GM12872 (cell line): ENCODE data around the gene LYST.

Source experiments
- TF ChIP-seq, protein P1 (sequence below): IDR thresholded peaks from 3 replicates; pipeline ENCODE4 v1.5.1; 2011; ENCODE audit warnings: low read depth, mild to moderate bottlenecking, low read length, moderate library complexity; ENCODE audit not compliant: insufficient read depth

The LYST gene

DNA sequence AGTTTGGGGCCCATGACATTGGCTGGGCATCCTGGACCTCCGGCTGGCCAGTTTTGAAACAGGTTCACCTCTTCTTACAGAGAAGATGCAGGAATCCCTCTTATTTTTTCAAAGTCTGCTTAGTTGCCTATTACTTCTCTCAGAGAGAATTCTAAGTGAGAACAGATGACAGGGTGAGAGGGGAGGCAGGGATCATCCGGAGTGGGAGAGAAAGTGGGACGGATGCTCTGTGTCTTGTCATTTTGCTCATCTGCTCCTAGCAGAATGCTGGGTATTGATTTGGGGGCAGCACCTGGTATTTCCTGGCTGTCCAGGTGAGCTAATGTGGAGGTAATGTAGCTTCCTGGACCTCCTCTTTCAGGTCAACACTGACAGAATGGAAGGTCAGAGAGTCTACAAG lies 249.6 kb downstream of the LYST start:
- TF ChIP-seq, protein P1, sequence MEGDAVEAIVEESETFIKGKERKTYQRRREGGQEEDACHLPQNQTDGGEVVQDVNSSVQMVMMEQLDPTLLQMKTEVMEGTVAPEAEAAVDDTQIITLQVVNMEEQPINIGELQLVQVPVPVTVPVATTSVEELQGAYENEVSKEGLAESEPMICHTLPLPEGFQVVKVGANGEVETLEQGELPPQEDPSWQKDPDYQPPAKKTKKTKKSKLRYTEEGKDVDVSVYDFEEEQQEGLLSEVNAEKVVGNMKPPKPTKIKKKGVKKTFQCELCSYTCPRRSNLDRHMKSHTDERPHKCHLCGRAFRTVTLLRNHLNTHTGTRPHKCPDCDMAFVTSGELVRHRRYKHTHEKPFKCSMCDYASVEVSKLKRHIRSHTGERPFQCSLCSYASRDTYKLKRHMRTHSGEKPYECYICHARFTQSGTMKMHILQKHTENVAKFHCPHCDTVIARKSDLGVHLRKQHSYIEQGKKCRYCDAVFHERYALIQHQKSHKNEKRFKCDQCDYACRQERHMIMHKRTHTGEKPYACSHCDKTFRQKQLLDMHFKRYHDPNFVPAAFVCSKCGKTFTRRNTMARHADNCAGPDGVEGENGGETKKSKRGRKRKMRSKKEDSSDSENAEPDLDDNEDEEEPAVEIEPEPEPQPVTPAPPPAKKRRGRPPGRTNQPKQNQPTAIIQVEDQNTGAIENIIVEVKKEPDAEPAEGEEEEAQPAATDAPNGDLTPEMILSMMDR: no peak

DNA sequence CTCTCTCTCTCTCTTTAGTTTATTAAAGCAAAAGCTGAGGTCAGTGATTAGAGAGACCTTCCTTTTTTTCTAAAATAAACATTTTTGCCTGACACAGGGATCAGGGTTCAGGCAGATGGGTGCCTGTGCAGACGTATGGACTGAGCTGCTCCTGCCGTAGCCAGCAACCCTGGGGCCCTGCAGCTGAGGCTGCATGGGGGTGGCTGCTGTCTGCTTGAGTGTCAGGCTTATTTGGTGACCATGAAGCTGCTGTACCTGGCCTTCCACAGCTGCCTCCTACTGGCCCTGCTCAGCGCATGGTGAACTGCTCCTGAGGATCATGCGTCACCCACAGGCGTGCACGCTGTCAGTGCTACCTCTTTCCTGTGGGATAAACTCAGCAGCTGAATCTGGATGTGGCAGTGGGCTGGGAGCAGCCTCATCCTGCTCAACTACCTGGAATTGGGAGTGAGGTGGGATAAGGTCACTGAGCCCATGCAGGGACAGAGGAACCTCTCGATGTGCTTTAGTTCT lies 252.2 kb downstream of the LYST start:
- TF ChIP-seq, protein P1: no peak

DNA sequence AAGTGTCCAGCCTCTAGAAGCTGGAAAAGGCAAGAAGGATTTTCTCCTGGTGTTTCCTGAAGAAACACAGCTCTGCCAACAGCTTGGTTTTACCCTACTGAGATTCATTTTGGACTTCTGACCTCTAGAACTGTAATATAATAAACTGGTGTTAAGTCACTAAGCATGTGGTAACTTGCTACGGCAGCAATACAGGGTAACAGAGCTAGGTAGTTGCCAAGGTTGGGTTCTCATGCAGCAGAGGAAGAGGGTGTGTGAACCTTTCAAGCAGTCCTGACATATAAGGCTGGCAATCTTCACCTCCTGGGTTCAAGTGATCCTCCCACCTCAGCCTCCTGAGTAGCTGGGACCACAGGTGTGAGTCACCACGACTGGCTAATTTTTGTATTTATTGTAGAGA lies 253.1 kb downstream of the LYST start:
- TF ChIP-seq, protein P1: no peak

DNA sequence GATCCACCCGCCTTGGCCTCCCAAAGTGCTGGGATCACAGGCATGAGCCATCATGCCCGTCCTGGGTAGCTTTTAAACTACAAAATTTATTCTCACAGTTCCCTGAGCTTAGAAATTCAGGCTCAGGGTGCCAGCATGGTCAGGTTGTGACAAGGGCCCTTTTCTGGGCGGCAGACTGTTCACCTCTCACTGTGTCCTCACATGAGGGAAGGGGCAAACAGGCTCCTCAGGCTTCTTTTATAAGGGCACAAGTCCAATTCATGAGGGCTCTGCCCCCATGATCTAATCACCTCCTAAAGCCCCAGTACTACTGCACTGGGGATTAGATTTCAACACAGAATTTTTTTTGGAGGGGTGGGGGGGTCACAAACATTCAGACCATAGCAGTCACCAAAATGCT lies 253.9 kb downstream of the LYST start:
- TF ChIP-seq, protein P1: no peak
